Neural cell (in vitro differentiated cells): ENCODE data around the gene CDKL1. TPM values are rescaled to one million over a fixed set of nuclear protein-coding genes. Genes with fewer than 3 reads are reported as not detected.

Experiments
- H2AFZ ChIP-seq: fragments of 200-600, 300-800 bp; sonication (generic), shearing (Covaris generic); 2 replicates; pipeline ENCODE4 v1.6.0; 2014; ENCODE audit warnings: low read depth, mild to moderate bottlenecking, antibody characterized with exemption, low read length, moderate library complexity
- H3F3A ChIP-seq: fragments of 200-600 bp; shearing (Covaris generic); 2 replicates; pipeline ENCODE4 v1.6.1; 2016; ENCODE audit warnings: mild to moderate bottlenecking, moderate library complexity, mixed read lengths, antibody characterized with exemption, low read length; ENCODE audit not compliant: insufficient read depth, poor library complexity, severe bottlenecking
- H3K27ac ChIP-seq: fragments of 200-600, 300-800 bp; sonication (generic), shearing (Covaris generic); 2 replicates; pipeline ENCODE4 v1.5.1; 2014; ENCODE audit warnings: mild to moderate bottlenecking, low read length, moderate library complexity
- H3K27me3 ChIP-seq: fragments of 300-800, 200-600 bp; sonication (generic), shearing (Covaris generic); 2 replicates; pipeline ENCODE4 v1.6.0; 2014; ENCODE audit warnings: mild to moderate bottlenecking, low read depth, low read length, moderate library complexity; ENCODE audit not compliant: insufficient read depth
- H3K36me3 ChIP-seq: fragments of 300-800, 200-600 bp; sonication (generic), shearing (Covaris generic); 2 replicates; pipeline ENCODE4 v1.5.1; 2014; ENCODE audit warnings: mild to moderate bottlenecking, antibody characterized with exemption, low read length, moderate library complexity; ENCODE audit not compliant: insufficient read depth
- H3K4me2 ChIP-seq: fragments of 300-800, 200-600 bp; sonication (generic), shearing (Covaris generic); 2 replicates; pipeline ENCODE4 v1.6.0; 2014; ENCODE audit warnings: mild to moderate bottlenecking, low read length
- H3K4me3 ChIP-seq: fragments of 300-800, 200-600 bp; sonication (generic), shearing (Covaris generic); 2 replicates; pipeline ENCODE4 v1.5.1; 2014; ENCODE audit warnings: mild to moderate bottlenecking, low read length, moderate library complexity
- H3K79me2 ChIP-seq: fragments of 200-600 bp; shearing (Covaris generic); replicated peaks from 2 replicates; pipeline ENCODE4 v1.6.0; 2014; ENCODE audit warnings: mild to moderate bottlenecking, low read length, moderate library complexity; ENCODE audit not compliant: insufficient read depth
- H3K9ac ChIP-seq: fragments of 300-800, 200-600 bp; sonication (generic), shearing (Covaris generic); 2 replicates; pipeline ENCODE4 v1.6.1; 2016; ENCODE audit warnings: mild to moderate bottlenecking, low read length, mixed read lengths
- H3K9me2 ChIP-seq: fragments of 200-600 bp; shearing (Covaris generic); 2 replicates; pipeline ENCODE4 v1.6.1; 2016; ENCODE audit warnings: mild to moderate bottlenecking, low read length, mixed read lengths; ENCODE audit not compliant: insufficient read depth
- H3K9me3 ChIP-seq: fragments of 200-600, 300-800 bp; sonication (generic), shearing (Covaris generic); 2 replicates; pipeline ENCODE4 v1.6.1; 2016; ENCODE audit warnings: mild to moderate bottlenecking, mixed run types, low read length, moderate library complexity, mixed read lengths
- H4K20me1 ChIP-seq: fragments of 200-600 bp; shearing (Covaris generic); 2 replicates; pipeline ENCODE4 v1.6.1; 2016; ENCODE audit warnings: mild to moderate bottlenecking, mixed run types; ENCODE audit not compliant: insufficient read depth
- EP300 ChIP-seq: fragments of 450-650 bp; conservative IDR thresholded peaks from 2 replicates; pipeline ENCODE4 v1.6.1; 2014; ENCODE audit warnings: antibody characterized with exemption, mild to moderate bottlenecking, moderate library complexity; ENCODE audit not compliant: poor library complexity, severe bottlenecking
- EZH2 ChIP-seq: fragments of 200-600, 300-800 bp; shearing (Covaris generic), sonication (generic); IDR thresholded peaks from 2 replicates; pipeline ENCODE4 v1.6.1; 2014; ENCODE audit warnings: antibody characterized with exemption, low read length, borderline replicate concordance, mild to moderate bottlenecking; ENCODE audit not compliant: insufficient read depth, poor library complexity, severe bottlenecking
- MXI1 ChIP-seq: fragments of 450-650 bp; conservative IDR thresholded peaks from 2 replicates; pipeline ENCODE4 v1.6.1; 2014; ENCODE audit warnings: antibody characterized with exemption, mild to moderate bottlenecking; ENCODE audit not compliant: poor library complexity, severe bottlenecking
- POLR2AphosphoS5 ChIP-seq: IDR thresholded peaks from 2 replicates; pipeline ENCODE4 v1.6.1; 2012
- RAD21 ChIP-seq: fragments of 450-650 bp; conservative IDR thresholded peaks from 2 replicates; pipeline ENCODE4 v1.6.1; 2014; ENCODE audit warnings: antibody characterized with exemption, mild to moderate bottlenecking, moderate library complexity
- REST ChIP-seq: IDR thresholded peaks from 2 replicates; pipeline ENCODE4 v1.6.1; 2012; ENCODE audit warnings: borderline replicate concordance
- SMC3 ChIP-seq: fragments of 450-650 bp; conservative IDR thresholded peaks from 2 replicates; pipeline ENCODE4 v1.6.1; 2014; ENCODE audit warnings: antibody characterized with exemption, mild to moderate bottlenecking, moderate library complexity; ENCODE audit not compliant: poor library complexity
- TAF1 ChIP-seq: IDR thresholded peaks from 2 replicates; pipeline ENCODE4 v1.6.1; 2012; ENCODE audit warnings: low read depth
- polyA plus RNA-seq: library from polyadenylated mRNA; depleted of rRNA; stranded (reverse); fragments of >200 nt; gene quantifications from 2 replicates; pipeline ENCODE4 v1.2.3, GENCODE V29; 2014
- TF ChIP-seq, protein P1 (sequence below): fragments of 450-650 bp; IDR thresholded peaks from 2 replicates; pipeline ENCODE4 v1.5.1; 2014; ENCODE audit warnings: antibody characterized with exemption, mild to moderate bottlenecking, moderate library complexity; ENCODE audit not compliant: poor library complexity, severe bottlenecking

The CDKL1 gene
- polyA plus RNA-seq, 1 donor from 2014 or later: 3.1 TPM

DNA sequence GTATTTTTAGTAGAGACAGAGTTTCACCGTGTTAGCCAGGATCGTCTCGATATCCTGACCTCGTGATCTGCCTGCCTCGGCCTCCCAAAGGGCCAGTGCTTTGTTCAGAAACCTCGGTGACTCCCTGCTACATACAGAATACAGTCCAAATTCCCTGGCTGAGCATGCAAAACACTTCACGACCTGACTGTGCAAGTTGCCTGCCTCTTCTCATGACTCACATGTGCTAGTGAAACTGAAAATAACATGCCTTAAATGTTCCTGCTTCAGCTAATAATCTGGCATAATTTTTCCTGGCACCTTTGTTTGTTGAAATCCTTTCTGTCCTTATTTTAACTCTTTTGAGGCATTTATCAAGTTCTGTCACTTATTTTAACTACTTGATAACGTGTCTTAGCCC, 76.4 kb downstream of the CDKL1 start:
- peak overlapping the region; percentile 36 for H3K9ac ChIP-seq
- no peak overlapping the region for H3K4me3 ChIP-seq
- H3K4me2 ChIP-seq: no peak overlapping the region
- H3K79me2 ChIP-seq: peaks cover 12% of the 10 kb centered on the region
- no peaks in the 10 kb centered on the region for H3K9me2 ChIP-seq
- H3K9me3 ChIP-seq: no peaks in the 10 kb centered on the region
- H3K36me3 ChIP-seq: no peaks in the 10 kb centered on the region
- H3F3A ChIP-seq: peaks cover 4% of the 10 kb centered on the region
- H3K27me3 ChIP-seq: no peaks in the 10 kb centered on the region
- peak overlapping the region; percentile 28 for H3K27ac ChIP-seq
- H4K20me1 ChIP-seq: no peaks in the 10 kb centered on the region
- TF ChIP-seq TAF1 (no peak), EZH2 (no peak), RAD21 (no peak), MXI1 (no peak), SMC3 (no peak), EP300 (no peak), POLR2AphosphoS5 (no peak), REST (no peak)
- TF ChIP-seq, protein P1, sequence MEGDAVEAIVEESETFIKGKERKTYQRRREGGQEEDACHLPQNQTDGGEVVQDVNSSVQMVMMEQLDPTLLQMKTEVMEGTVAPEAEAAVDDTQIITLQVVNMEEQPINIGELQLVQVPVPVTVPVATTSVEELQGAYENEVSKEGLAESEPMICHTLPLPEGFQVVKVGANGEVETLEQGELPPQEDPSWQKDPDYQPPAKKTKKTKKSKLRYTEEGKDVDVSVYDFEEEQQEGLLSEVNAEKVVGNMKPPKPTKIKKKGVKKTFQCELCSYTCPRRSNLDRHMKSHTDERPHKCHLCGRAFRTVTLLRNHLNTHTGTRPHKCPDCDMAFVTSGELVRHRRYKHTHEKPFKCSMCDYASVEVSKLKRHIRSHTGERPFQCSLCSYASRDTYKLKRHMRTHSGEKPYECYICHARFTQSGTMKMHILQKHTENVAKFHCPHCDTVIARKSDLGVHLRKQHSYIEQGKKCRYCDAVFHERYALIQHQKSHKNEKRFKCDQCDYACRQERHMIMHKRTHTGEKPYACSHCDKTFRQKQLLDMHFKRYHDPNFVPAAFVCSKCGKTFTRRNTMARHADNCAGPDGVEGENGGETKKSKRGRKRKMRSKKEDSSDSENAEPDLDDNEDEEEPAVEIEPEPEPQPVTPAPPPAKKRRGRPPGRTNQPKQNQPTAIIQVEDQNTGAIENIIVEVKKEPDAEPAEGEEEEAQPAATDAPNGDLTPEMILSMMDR: no peak
- H2AFZ ChIP-seq: no peak overlapping the region

DNA sequence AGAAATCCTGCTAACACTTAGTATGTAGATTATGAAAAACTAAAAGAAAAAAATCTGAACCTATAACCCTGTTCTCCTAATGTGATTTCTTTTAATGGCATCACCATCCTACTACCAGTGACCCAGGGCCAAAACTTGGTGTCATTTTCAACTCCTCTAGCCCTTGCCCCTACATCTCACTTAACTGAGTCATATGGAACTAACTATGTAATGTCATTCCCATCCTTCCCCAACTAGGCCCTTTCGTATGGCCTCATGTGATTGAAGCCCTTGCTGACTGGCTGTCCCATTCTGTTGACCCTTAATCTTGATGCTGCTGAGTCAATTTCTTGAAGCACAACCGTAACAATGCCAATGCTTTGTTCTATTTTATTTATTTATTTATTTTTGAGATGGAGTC, 77.0 kb downstream of the CDKL1 start:
- Histone ChIP-seq H3K4me2 (no peak overlapping the region), H3K36me3 (no peaks in the 10 kb centered on the region), H3K9ac (no peak overlapping the region), H3K4me3 (no peak overlapping the region), H4K20me1 (no peaks in the 10 kb centered on the region), H3K9me3 (no peaks in the 10 kb centered on the region), H3K79me2 (peaks cover 12% of the 10 kb centered on the region), H2AFZ (no peak overlapping the region), H3K27ac (no peak overlapping the region), H3K27me3 (no peaks in the 10 kb centered on the region), H3F3A (peaks cover 4% of the 10 kb centered on the region), H3K9me2 (no peaks in the 10 kb centered on the region)
- no peak for TF ChIP-seq EZH2
- TF ChIP-seq EP300: no peak
- TF ChIP-seq, protein P1: no peak
- no peak for TF ChIP-seq TAF1
- TF ChIP-seq REST: no peak
- TF ChIP-seq POLR2AphosphoS5: no peak
- TF ChIP-seq MXI1: no peak
- TF ChIP-seq RAD21: no peak
- no peak for TF ChIP-seq SMC3
